CD4-positive, alpha-beta T cell treated with Interleukin-1 beta for 1 hour (primary cell): ENCODE measurements around the gene ASPSCR1.
A peak's percentile ranks its signal among the peaks of the same experiment; 100 is the strongest.
"Not testable (repeated sequence)": the region's sequence is repeated elsewhere in the genome, so short reads cannot be mapped to it uniquely, and the experiment has no call there.

Experiments
- DNase-seq, 2 donors: peaks; one replicate each; pipeline ENCODE4 v3.0.0-alpha.2; 2020 to 2022

Gene ASPSCR1

GRCh38 chr17:81942167-81942553 is 35.3 kb upstream of the ASPSCR1 start:
- no peak for DNase-seq

DNA sequence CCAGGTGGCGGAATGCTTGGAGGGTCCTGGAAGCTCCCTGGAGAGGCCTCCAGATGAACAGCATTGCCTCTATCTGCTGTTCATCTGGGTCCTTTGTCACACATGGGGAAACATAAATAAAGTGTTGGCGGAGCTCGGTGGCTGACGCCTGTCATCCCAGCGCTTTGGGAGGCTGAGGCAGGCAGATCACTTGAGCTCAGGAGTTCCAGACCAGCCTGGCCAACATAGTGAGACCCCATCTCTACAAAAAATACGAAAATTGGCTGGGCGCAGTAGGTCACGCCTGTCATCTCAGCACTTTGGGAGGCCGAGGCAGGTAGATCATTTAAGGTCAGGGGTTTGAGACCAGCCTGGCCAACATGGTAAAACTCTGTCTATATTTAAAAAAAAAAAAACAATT is 32.6 kb upstream of the ASPSCR1 start:
- no peak for DNase-seq

DNA sequence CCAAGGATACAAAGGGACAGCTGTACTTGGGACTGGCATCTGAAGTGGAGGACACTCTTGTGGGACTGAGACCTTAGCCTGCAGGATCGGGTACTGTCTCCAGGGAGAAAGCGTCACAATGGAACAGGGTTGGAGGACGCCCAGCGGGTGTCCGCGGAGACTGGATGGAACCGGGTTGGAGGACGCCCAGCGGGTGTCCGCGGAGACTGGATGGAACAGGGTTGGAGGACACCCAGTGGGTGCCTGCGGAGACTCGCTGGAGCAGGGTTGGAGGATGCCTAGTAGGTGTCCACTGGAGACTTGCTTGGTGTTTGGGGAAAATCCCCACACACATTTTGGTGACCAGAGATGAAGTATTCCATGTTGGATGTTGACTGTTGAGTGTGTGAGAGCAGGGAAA is 30.2 kb upstream of the ASPSCR1 start, which contains the start of gene MYADML2:
MYADML2 (minus strand) TSS at position 45 of the 400 bp plus-strand sequence. CDS start 5,492 bp downstream, outside the sequence.
- DNase-seq: no peak

GRCh38 chr17:81948635-81949378 is 28.6 kb upstream of the ASPSCR1 start:
- DNase-seq: no peak

DNA sequence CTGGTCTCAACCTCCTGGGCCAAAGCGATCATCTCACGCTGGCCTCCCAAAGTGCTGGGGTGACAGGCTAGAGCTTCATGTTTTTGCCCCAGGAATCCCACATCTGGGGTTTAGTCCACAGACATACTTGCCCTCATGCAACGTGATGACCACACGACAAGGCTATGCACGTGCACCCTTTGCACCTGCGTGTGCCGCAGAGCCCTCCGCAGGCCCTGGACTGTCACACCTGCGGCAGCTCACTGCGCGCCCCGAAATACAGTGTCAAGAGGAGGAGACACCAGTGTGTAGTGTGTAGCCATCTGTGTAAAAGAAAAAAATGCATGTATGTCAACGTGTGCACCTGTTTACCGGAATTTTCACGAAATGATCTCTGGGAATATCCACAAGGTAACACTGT is 26.9 kb upstream of the ASPSCR1 start:
- DNase-seq: no peak

DNA sequence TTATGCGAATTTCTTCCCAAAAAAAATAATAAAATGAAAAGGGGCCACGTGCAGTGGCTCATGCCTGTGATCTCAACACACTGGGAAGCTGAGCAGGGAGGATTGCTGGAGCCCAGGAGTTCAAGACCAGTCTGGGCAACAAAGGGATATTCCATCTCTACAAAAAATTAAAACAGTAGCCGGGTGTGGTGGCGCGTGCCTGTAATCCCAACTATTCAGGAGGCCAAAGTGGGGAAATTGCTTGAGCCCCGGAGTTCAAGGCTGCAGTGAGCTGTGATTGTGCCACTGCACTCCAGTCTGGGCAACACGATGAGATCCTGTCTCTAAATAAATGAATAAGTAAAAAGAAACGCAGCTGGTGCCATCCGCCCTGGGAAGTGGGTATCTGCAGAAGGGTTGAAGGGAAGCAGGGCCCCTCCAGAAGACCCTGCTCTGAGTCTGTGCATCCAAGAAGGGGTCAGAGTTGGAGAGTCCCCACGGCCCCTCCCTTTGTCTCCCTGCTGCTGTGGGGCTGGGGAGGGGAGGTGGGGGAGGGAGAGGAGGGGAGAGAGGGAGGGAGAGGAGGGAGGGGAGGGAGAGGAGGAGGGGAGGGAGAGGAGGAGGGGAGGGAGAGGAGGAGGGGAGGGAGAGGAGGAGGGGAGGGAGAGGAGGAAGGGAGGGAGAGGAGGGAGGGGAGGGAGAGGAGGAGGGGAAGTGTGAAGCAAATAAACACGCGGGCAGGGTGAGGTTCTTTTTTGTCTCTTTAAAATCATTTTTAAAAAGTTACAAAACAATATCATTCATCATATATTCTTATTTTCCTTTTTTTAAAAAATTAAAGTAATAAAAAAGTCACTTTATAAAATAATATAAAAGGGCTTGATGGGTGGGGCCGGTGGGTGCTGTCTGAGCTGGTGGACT is 25.4 kb upstream of the ASPSCR1 start:
- DNase-seq: no peak

GRCh38 chr17:81952792-81953228 is 24.6 kb upstream of the ASPSCR1 start:
- DNase-seq: no peak

GRCh38 chr17:81953443-81953842 is 24.0 kb upstream of the ASPSCR1 start:
- not testable (repeated sequence) for DNase-seq

- DNase-seq: no peak
Measured at GRCh38 chr17:81954131-81955057, 23.0 kb upstream of the ASPSCR1 start.

DNA sequence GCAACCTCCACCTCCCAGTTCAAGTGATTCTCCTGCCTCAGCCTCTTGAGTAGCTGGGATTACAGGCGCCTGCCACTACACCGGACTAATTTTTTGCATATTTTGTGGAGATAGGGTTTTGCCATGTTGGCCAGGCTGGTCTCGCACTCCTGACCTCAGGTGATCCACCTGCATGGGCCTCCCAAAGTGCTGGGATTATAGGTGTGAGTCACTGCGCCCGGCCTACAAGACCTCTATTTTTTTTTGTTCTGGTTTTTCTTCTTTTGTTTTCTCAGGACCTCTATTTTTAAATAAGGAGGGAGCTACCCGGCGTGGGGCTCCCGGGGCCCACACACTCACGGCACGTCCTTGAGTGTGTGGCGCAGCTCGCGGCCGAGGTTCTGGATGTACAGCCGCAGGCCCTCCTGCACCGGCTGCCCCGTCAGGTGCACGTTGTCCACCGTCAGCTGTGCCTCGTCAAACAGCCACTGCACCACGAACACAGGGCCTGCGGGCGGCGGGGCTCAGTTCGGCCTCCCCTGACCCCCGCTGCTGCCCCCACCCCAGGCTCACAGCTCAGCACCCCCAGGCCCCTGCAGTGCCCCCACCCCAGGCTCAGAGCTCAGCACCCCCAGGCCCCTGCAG is 22.3 kb upstream of the ASPSCR1 start:
- DNase-seq: no peak

- DNase-seq: no peak
Measured at GRCh38 chr17:81955756-81956544, 21.5 kb upstream of the ASPSCR1 start.

DNA sequence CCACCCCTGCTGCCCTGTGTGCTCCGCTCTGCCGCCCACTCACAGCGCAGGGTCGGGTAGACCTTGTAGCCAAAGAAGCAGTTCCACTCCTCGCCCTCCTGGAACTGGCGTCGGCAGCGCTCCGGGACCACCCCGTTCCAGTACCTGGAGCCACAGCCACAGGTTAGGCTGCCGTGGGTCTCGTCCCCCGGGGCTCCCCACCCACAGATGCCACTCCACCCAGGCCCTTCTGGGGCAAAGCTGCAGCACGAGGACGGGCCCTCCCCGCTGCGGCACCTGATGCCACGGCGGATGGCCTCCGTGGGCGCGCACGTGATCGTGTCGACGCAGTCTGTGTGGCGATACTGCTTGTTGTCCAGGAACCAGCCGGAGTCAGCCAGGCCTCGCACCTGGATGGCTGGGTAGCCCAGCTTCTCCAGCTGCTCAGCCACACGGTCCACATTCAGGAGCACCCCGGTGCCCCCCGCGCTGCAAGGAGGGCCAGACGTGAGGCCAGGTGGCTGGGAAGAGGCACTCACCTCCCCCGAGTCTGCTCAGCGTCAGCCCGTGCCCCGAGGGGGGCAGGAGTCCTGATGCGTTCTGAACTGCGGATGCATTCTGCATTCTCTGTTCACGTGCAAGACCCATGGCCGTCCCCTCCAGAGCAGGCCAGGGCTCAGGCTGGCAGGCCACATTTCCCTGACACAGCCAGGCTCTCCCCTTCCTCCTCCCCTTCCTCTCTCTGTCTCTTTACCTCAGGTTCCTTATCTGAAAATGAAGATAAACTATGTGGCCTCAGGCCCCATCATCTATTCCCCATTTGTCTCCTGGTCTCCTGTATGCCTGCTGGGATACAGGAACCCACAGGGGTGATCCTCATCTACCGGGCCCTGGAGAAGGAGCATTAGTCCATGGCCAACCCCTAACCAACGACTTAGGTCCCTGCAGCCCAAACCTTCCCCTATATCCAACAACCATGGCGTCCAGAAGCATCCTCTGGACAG is 20.5 kb upstream of the ASPSCR1 start:
- no peak for DNase-seq

DNA sequence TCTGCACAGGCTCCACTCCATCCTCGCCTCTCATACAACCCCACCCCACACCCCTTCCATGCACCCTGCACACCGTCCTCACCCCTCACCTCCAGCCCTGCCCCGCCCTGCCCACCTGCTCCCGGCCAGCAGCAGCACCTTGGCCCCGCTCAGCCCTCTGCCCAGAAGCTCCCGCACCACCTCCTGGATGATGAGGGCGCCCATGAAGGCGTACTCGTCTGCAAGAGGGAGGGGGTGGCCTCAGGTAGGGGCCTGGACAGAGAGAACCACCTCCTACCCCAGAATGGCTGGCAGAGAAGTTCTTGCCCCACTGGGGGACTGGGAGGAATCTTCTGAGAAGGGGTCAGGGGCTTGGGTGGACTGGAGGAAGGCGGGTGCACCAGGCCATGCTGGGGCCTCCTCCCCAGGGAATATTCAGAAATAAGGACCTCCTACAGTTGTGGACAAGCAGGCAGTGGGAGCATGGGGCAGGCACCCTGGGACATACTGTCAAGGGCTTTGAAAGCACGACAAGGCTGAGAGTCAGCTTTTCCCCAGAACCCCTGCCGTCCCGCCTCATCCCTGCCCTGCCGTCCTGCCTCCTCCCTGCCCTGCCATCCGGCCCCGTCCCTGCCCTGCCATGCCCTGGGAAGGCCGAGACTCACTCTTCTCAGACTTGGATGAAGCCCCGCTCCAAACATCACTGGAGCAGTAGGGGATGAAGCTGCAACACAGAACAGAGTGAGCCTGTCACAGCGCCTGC is 19.6 kb upstream of the ASPSCR1 start:
- no peak for DNase-seq

GRCh38 chr17:81958633-81959342 is 18.6 kb upstream of the ASPSCR1 start:
- DNase-seq: no peak

DNA sequence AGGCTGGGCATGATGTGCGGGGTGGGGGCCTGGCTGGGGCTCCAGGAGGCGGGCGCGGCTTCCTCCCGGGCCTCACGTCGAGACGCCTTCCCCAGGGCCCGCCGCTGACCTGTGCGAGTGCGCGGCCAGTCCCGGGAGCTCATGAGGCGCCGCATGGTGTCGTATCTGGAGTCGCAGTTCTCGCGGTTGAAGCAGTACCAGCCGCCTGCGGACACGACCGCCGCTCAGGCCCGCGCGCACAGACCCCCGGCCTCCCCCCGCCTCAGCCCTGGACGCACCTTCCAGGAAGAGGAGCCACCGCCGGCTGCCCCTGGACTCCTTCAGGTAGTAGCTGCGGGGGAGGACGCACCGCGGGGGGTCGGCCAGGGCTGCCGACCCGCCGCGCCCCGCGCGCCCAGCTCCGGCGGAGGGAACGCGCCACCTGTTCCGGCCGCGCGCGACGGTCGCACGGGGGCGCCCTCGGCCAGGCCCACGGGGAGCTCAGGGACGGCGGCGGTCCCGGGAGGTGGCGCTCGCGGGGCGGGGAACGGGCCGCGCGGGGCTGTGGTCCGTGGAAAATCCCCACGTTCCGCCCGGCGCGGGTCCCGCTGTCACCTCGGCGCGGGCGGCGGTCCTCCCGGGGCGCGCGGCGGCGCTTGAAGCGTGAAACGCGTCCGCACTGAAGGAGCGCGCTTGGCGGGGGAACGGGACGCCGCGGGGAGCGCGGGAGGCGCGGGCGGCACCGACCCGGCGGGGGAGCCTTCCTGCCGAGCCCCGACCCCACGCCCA is 17.9 kb upstream of the ASPSCR1 start:
- peak; percentile 82 to 88 for DNase-seq

DNA sequence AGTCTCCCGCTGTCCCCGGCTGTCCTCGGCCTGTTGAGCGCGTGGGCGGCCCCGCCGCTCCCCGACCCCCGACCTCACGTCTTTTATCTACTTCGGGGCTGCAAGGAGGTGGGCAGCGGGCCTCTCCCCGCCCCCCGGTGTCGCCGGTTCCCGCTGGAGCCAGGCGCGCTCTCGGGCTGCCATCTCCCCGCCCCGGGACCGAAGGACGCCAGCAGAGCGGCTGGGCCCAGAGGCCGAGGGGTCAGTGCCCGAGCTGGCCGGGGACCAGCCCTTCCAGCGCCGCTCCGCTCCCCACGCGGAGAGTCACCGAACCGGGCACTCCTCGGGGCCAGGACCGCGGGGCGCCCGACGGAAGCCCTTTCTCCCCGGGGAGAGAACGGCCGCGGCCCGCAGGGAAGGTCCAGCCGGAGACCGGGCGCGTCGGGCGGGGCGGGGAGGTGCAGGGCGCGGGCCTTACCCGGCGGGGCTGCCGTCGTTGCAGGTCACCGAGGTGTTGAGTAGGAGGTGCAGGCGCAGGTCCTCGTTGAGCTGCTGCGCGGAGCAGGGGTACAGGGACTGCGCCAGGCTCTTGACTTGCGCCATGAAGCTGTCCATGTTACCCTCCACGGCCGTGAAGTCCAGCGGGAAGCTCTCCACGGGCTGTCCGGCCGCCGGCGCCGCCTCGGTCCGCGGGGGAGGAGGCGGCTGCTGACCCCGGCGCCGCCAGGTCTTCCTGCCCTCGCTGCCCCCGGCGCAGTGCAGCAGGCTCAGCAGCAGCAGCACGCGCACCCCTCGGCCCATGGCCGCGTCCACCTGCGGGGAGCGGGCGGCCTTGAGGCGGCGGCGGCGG is 17.1 kb upstream of the ASPSCR1 start:
- peak in 1 of 2 donors; percentile 11 for DNase-seq

DNA sequence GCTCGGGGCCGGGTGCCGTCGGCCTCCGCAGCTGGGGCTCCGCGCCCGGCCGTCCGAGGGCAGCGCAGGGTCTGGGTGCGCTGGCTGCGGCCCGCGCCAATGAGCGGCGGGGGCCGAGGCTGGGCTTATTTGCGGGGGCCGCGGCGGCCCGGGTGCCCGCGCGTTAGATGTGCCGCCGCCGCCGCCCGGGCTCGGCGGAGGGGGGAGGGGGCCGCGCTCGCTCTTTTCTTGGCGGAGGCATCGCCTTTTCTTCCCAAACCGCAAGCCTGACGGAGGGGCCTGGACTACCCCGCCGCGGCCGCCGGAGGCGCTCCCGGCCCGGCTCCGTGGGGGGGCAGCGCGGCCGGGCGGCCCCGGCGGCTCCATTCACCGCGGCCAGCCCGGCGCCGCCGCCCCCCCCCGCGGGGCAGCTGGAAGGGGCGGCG is 16.3 kb upstream of the ASPSCR1 start, which contains the start of gene NOTUM:
NOTUM (minus strand) TSS at position 101 of the 425 bp plus-strand sequence. CDS start 278 bp downstream, outside the sequence.
- peak in 1 of 2 donors; percentile 28 for DNase-seq
